HG03457 (cell line): ENCODE data around the gene DIS3L2.
A peak's percentile ranks its signal among the peaks of the same experiment; 100 is the strongest.

Experiments used
- ATAC-seq: cut with Tn5 transposase; IDR thresholded peaks from one replicate; pipeline ENCODE4 v1.9.1; 2021; ENCODE audit warnings: moderate number of reproducible peaks; ENCODE audit not compliant: unreplicated experiment

DIS3L2 gene, protein sequence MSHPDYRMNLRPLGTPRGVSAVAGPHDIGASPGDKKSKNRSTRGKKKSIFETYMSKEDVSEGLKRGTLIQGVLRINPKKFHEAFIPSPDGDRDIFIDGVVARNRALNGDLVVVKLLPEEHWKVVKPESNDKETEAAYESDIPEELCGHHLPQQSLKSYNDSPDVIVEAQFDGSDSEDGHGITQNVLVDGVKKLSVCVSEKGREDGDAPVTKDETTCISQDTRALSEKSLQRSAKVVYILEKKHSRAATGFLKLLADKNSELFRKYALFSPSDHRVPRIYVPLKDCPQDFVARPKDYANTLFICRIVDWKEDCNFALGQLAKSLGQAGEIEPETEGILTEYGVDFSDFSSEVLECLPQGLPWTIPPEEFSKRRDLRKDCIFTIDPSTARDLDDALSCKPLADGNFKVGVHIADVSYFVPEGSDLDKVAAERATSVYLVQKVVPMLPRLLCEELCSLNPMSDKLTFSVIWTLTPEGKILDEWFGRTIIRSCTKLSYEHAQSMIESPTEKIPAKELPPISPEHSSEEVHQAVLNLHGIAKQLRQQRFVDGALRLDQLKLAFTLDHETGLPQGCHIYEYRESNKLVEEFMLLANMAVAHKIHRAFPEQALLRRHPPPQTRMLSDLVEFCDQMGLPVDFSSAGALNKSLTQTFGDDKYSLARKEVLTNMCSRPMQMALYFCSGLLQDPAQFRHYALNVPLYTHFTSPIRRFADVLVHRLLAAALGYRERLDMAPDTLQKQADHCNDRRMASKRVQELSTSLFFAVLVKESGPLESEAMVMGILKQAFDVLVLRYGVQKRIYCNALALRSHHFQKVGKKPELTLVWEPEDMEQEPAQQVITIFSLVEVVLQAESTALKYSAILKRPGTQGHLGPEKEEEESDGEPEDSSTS

DNA sequence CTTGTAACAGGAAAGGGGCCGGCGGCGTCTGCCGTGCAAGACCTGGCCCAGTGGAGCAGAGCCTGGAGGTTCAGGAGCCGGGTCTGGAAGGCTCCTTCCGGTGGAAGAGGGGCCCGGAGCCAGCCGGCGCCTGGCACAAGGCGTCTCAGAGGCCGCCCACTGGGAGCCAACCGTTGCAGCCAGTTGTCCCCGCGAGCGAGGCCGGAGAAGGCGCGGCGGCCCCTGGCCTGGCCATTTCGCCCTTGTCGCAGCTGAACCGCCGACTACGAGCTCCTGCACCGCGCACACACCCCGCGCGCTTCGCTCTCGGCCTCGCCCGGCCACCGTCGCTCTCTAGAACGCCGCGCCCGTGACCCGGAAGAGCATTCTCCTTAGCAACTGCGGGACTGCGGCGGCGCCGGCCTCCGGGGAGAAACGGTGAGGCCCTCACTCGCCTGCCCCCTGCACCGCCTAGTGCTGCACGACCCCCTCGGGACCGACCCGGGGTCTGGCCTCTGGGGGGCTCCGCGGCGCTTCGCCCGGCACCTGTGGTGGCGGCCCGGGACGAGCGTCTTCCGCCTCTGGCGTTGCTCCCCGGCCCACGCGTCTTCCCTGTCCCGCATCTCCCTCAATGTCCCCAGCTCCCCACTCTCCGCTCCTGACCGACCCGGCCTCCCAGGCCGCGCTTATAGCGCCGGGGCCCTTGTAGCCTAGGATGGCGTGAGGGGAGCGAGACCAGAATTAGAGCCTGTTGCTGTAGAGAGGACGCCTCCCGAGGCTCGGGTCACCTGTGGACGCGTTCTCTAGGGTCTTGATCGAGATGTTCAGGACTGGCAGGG, at the start of gene DIS3L2:
TSS of gene DIS3L2 (plus strand) at position 365 of the 818 bp plus-strand sequence. CDS start 53,215 bp downstream, outside the sequence.
- peak; percentile 86 for ATAC-seq

DNA sequence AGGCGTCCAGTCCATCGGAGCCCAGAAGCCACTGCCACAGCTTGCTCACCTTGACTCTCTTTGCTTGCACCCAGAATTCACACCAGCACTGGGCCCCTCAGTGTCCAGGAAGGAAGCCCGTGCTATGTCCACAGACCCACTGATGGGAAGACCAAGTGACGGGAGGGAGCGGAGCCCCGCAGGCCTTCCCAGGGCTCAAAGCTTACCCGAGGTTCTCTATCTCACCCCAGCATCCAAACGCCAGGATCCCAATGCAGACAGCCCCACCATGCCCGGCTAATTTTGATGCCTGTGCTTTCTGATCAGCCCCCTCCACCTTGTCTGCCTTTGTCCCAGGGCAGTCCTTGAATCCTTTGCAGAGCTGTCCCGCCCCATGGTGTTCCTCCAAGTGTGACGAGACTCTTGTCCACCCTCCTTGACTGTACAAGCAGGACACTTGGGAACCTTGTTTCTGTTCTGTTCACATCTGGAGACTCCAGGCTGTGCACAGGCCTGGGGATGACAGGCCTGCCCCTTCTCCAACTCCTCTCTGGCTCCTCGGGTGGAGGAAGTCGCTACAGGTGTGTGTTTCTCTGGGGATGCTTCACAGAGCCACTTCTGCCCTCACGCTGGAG, 47.3 kb upstream of the DIS3L2 start:
- no peak for ATAC-seq

DNA sequence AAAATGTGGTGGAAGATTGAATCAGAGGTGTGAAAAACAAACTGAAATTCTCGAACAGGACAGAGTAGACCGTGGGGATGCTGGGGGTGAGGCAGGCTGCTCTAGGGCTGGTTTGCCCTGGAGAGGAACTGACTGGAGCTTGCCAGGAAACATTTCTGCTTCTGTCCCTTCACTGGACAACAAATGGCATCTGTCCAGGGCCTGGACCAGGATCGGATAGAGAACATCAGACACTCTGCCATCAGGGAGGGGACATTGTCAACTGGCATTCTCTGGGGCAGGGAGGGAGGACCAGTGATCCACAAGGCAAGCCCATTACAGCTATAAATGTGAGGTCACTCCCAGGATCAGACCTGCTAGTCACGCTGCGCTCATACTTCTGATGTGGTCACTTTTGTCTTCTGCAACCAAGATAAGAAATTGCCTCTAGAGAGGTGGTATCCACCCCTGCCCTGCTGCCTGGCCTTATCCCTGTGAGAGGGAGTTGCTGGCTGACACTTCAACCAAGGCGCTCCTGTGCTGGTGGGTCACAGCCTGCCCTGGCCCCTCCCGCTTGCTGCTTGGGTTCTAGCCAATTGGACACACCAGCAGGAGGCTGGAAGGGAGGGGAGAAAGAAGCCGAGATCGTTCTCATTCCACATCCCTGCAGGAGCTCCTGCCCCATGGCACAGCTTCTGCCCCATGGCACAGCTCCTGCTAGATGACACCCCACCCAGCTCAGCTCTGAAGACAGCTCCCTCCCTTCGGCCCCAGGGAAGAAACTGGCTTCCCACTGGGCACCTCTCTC, 44.0 kb upstream of the DIS3L2 start:
- ATAC-seq, result no peak

DNA sequence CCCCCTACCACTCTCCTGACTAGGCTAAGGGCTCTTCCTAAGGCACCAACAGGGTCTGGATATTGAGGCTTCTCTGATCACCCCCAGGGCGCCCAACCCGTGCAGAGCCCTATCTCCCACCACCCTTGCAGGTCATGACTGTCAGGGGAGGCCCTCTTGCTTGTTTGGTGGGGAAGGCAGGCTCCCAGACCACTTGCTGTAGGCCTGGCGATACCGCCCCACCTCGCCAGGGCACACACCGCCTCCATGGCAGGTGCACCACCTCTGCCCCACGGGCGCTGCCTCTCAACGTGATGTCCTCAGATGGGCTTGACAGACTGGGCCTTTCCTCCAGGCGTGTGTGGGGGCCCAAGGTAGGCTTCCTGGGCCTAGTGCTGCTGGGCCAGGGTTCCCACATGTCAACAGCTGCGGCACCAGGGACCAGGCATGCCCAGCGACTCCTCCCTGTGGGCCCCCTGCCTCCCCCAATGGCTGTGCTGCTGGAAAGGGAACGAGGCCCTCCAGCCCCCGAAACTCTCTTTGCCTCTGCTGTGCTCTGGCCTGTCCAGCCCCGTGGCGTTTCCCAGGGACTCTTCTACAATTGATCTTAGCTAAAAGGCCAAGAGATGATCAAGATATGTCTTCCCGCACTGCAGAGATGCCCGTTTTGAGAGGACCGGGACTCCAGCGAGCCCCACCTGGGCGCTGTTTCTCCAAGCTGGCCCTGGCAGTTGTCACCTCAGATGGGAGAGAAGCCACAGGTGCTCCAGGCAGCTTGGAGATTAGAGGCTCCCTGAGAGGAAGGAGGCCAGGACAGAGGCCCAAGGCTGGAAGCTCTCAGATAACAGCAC, 42.8 kb upstream of the DIS3L2 start:
- ATAC-seq, result no peak

DNA sequence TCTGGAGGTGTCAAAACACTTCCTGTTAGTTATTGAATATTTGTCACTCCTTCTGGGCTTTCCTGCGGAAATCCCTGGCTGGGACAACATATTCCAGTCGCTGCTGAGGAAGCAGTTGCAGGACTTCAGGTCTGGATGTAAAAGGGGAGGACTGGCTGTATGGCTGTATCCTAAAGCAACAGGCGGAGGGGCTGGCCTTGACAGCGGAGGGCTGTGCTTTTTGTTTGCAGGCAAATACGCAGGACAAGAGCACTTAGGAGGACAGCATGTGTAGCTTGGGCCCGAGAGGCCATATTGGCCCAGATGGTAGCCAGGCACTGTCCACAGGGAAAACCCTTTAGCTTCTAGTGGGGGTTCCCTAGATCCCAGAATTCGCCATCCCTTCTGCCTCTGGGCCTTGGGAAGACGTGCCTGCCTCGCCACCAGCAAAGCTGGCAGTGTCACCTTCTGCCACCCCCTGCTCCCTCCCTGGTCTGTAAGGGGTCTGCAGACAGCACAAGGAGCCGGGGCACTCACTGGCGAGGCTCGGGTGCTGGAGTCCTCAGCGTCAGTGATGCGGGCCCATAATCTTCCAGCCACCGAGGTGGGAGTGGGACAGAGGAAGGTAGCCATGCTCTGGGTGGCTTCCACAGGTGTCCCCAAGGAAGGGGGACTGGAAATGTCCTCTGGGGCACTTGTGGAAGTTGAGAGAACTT, 42.0 kb upstream of the DIS3L2 start:
- ATAC-seq, result no peak

DNA sequence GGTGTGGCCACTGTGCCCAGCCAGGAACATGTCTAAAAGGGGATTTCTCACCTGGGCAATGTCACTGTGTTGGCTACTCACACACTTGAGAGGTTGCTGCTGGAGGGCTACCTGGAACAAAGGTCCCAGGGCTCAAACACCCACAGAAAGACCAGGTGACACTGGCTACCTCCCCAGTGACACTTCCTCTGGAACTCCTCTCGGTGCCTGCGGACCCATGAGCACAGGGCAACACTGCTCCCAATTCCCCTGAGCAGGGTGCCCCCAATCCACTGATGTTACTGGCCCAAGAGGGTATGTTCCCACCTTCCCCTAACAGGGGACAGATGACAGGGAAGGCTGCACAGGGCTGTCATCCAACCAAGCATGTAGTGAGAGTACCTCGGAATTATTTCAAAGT, 41.1 kb upstream of the DIS3L2 start:
- no peak for ATAC-seq

DNA sequence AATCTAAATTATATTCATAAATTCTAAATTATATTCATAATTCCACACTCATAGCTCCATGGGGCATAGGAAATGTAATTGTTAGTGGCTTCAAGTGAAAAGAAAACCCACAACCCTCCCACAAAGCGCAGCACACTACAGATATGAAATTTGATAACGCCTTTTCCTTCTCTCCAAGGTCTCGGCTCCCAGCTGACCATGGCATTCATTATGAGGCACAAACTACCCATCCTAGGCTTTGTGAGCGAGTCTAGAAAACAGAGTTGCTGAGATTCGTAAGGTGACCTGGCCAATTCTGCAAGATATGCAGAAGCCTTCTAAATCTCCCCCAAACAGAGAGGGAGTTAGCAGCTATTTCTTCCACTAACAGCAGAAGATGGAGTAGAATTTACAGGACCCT, 40.7 kb upstream of the DIS3L2 start:
- ATAC-seq, result no peak

DNA sequence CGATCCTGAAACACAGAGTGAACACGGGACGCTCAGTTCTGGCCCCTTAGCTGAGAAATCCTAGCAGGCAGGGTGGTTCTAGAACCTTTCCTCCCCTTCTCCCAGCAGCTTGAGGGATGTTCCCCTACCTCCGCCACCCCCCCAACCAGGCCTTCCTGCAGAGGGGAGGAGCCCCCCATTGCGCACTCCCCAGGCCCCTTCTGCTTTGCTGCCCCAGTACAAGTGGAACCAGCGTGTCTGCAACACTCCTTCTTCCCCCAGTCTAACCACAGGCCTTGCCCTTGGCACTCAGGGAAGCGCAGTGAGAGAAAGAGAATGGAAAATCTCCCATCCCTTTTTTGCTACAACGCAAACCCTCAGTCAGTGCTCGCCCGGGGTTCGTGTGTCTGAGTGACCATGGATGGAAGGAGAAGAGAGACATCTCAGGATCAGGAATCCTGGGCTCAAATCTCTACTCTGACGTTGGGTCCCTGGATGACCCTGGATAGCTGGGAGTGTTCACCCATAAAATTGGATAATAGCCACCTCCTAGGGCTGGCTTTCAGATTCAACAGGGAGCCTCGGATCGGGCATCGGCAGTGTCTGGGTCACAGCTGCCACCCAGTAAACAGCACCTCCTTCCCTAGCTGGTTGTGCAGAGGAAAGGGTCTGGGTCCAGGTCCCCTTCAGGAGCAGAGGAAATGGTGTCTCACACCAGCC, 39.1 kb upstream of the DIS3L2 start:
- no peak for ATAC-seq

DNA sequence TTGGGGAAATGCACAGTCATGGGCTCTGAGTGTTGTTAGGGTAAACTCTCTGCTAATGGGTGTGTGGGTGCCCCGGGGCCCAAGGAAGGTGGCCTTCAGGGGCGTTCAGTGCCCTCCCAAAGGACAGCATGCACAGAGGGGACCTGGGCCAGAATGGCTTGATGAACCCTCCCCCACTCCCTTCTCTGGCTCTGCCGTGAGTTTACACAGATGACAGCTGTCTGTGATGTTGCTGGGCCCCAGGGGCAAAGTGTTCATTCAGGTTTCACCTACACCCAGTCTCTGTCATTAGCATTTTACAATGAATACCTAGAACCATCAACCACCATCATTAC, 38.5 kb upstream of the DIS3L2 start:
- no peak for ATAC-seq

DNA sequence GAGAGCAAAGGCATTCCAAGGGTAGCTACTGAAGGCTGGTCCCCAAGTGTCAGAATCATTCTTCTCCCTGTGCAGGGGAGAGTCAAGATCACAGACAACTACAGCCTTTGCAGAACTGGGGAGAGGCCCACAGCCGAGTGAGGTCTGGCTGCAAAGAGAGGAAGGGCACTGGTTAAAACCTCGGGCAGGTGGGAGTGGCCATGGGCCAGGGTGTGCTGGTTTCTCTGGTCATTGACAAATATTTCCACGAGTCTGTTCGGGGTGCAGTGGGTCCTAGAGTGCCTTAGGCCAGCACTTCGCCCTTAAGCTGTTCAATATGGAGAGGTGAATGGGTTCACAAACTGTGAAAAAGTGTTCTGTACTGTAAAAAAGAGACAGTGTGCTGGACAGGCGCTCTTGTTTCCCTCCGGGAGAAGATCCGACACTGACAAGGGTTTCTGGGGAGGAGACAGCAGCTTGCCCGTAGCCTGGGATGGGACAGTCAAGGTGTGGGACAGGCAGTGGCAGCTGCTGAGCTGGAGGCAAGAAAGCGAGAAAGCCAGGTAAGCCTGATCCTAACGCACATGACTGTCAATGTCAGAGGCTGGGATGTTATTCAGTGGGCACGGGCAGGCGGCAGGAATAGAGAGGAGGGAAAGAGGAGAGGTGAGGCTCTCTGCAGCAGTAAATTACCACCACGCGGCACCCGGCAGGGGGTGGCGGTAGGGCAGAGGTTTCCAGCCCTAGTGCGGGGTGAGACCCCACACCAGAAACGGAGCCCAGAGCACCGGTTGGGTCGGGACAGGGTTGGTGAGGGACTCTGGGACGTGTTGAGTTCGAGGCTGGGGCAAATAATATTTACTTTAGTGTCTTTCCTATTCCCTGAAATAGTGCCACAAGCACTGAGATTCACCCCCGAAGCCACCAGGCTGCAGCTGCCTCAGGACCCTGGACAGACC, 37.3 kb upstream of the DIS3L2 start:
- ATAC-seq, result no peak

DNA sequence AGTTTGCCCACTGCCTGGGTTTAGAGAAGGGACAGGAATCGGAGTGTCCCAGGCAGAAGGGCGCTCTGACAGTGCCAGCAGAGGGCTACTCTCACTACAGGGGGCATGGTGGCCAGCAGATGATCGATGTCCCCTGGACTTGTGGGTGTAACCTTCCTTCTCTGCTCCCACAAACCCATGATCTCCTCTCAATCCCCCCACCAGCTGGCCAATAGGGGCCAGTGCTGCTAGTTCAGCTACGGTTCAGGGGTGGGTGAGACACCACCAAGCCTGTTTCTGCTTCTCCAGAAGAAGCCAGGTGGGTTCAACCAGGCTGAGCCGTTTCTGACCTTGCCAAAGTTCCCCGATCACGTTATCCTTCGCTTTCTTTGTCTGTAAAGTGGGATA, 36.6 kb upstream of the DIS3L2 start:
- no peak for ATAC-seq

DNA sequence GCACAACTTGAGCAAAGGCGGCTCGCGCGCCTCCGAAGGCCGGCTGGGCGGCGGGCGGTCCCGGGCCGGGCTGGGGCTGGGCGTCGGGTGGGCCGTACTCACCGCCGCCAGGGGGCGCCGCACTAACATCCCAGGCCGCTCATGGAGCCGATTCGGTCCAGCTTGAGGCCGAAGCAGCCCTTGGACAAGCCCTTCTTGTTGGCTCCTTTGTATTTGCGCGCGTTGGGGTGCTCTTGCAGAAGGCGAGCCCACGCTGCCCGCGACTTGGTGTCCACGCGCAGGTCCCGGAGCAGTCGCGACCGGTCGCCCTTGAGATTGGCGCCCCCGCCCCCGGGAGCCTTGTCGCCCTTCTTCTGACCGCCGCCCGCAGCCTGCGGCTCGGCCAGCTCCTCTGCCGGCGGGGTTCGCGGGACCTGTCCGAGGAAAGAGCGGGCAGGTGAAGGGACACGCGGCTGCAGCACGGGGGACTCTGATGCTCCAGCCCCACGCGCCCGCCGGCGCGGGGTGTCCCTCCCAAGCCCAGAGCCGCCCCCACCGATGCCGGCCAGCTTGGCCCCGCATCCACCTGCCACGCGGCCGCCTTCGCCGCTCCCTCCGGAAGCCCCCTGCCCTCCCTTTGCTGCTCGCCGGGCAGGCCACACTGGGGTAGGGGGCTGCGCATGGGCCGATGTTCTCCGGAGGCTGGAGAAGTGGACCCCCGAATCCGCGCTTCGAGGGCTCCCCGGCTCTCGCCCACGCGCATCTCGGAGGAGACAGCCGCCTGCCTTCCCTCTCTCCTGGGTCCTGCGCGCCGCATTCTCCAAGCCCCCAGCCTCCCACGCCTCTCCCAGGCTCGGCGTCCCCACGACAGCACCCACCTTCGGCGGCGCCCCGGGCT, 36.0 kb upstream of the DIS3L2 start:
- no peak for ATAC-seq

DNA sequence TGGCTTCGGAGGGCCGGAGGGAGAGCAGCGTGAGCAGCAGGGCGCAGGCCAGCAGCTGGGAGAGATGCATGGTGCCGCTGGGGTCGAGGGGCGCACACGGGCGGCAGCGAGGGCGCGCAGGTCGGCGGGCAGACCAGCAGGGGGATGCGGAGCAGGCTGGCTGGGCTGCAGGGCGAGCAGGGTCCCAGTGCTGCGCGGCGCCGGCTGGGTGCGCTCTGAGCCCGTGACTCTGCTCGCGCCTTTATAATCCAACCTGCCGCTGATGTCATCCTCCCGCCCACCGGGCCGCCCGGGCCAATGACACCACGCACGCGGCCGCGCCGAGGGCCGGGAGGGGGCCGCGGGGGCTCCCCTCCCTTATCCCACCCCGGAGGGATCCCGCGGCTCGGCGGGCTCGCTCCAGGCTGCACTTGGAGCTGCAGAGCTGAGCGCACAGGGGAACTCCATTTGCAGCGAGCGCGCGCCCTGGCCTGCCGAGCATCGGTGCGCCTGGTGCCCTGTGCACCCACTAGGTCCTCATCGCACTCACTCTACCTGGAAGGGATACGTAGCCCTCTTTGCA, 35.3 kb upstream of the DIS3L2 start, which contains the start of gene NPPC:
TSS of gene NPPC (minus strand) at position 217 of the 562 bp plus-strand sequence. CDS start at position 70, 147 bp downstream.
- ATAC-seq, result no peak

DNA sequence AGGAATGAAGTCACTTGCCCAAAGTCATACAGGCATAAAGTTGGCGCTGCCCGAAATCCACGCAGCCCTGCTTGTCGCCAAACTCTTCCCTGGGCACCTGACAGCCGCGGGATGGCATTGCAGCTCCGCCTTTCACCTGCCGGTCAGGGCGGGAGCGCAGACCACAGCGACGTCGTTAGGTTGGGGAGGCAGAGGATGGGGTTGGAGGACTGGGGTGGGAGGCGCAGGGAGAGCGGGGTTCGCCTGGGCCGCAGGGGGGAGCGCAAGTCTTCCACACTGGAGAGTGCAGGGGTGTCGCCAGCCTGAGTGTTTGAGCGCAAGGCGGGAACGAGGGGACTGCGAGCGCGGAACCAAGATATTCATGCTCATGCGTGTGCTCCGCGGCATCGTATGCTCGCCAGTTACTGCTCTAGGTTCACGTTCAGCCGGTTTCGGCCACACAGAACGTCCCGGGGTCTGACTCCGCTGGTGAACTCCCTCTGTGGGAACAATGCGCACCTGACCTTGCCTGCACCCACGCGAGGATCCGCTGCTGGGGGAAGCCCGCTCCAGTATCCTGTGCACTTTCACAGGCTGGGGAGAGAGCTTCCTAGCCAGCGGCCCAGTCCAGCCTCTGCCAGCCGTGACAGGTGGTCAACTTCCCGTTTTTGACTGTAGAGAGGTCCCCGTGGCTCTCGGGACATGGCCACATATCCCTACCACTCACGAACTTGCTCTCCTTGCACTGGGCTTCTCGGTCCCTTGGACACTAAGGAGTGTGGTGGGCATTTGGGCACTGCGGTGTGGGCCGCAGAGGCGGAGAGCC, 34.5 kb upstream of the DIS3L2 start:
- no peak for ATAC-seq

DNA sequence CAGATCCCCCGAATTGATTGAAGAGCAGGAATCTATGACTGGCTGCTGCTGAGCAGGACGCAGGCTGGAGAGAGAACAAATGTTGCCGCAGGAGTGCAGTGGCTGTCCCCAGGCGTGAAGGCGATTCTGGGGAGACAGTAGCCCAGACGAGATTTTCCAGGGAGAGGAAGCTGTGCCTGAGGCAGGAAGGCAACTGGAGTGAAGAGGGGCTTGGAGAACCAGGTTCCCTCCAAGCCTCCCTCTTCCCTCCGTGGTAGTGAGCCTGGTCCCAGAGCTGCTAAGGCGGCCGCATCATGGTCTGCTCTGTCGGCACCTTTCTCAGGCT, 34.0 kb upstream of the DIS3L2 start:
- no peak for ATAC-seq
